Fibroblast of pulmonary artery (primary cell): ENCODE measurements around the gene GPR157.

Source experiments
- DNase-seq: peaks from one replicate; pipeline ENCODE4 v3.0.0-alpha.2; 2010; ENCODE audit warnings: low read depth
- H3K4me3 ChIP-seq: replicated peaks from 2 replicates; pipeline ENCODE4 v1.5.1; 2011; ENCODE audit warnings: low read depth, mild to moderate bottlenecking, control low read depth, low read length, moderate library complexity
- TF ChIP-seq, protein P1 (sequence below): IDR thresholded peaks from 2 replicates; pipeline ENCODE4 v1.5.1; 2011; ENCODE audit warnings: mild to moderate bottlenecking, control low read depth, low read length, inconsistent platforms; ENCODE audit errors: missing control alignments

The GPR157 gene

GRCh38 chr1:9111957-9112356 is 16.9 kb downstream of the GPR157 start:
- DNase-seq: no peak
- TF ChIP-seq, protein P1, sequence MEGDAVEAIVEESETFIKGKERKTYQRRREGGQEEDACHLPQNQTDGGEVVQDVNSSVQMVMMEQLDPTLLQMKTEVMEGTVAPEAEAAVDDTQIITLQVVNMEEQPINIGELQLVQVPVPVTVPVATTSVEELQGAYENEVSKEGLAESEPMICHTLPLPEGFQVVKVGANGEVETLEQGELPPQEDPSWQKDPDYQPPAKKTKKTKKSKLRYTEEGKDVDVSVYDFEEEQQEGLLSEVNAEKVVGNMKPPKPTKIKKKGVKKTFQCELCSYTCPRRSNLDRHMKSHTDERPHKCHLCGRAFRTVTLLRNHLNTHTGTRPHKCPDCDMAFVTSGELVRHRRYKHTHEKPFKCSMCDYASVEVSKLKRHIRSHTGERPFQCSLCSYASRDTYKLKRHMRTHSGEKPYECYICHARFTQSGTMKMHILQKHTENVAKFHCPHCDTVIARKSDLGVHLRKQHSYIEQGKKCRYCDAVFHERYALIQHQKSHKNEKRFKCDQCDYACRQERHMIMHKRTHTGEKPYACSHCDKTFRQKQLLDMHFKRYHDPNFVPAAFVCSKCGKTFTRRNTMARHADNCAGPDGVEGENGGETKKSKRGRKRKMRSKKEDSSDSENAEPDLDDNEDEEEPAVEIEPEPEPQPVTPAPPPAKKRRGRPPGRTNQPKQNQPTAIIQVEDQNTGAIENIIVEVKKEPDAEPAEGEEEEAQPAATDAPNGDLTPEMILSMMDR: no peak
- no peak overlapping the region for H3K4me3 ChIP-seq

DNA sequence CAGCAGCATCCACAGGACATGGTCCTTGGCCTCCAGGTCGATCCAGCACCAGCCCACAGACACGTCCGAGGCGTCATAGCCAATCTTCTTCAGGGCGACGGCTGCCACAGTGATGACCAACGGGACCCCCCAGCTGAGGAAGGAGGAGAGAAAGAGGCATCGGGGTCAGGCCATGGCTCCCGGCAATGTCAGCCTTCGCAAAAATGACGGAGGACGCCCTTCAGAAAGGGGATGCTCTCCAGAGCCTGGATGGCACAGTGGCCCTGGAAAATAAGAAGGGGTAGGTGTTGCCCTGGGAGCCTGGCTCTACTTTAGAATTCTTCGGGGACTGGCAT is 17.6 kb downstream of the GPR157 start:
- H3K4me3 ChIP-seq: no peak overlapping the region
- TF ChIP-seq, protein P1: no peak
- no peak for DNase-seq

- H3K4me3 ChIP-seq: no peak overlapping the region
- DNase-seq: peak; percentile 95
- TF ChIP-seq, protein P1: peak; percentile 90
Measured at GRCh38 chr1:9110669-9111356, 18.1 kb downstream of the GPR157 start.

DNA sequence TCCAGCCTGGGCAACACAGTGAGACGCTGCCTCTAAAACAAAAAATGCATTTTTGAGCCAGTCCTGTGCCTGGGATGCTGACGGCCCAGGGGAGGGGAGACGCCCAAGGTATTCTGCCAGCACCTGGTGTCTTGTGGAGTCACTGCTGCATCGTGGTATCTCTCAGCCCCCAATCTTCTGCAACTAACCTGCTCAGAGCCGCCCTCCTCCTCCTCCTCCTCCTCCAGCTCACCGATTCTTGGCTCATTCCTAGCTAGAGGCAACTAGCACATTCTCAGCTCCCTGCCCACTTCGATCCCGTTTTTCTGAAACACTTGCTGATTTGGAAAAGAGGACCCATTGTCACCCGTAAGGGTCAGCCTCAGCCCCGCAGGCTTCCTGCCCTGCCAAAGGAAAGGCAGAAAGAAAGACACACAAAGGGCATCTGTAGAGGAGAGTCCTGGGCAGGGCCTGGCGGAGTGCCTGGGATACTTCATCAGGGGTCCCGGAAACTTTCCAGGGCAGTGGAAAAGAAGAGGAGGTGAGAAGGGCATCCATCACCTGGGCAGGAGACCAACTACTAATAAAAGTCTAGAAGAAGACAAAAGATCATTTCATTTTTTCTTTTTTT is 20.7 kb downstream of the GPR157 start:
- no peak for DNase-seq
- TF ChIP-seq, protein P1: no peak
- H3K4me3 ChIP-seq: no peak overlapping the region

- TF ChIP-seq, protein P1: no peak
- H3K4me3 ChIP-seq: no peak overlapping the region
Measured at GRCh38 chr1:9107136-9107535, 21.8 kb downstream of the GPR157 start.

DNA sequence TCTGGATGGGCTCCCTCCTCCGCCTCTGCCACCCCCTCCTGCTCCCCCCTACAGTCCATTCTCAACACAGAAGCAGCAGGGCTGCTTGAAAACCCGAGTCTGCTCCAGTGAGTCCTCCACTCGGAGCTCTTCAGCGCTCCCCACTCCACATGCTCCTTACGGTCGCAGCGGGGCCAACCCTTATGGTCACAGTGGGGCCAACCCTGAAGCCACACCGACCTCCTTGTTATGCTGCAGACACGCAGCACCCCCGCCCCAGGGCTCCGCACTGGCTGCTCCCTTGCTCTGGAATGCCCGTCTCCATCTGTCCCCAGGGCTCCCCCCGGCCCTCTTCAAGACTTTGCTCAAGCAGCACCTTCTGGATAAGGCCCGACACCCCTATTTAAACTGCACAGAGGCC is 22.6 kb downstream of the GPR157 start:
- TF ChIP-seq, protein P1: no peak
- no peak overlapping the region for H3K4me3 ChIP-seq
- no peak for DNase-seq

More at GRCh38 chr1:9107136-9107535, 21.8 kb downstream of the GPR157 start:
- DNase-seq: peak; percentile 28
